Aorta (tissue), 5 donors: Measurements from ENCODE around the gene PSMB8. TPM values are rescaled to one million over a fixed set of nuclear protein-coding genes. Genes with fewer than 3 reads are reported as not detected.

Experiments
- ATAC-seq: fragments of 200-7000 bp; cut with Tn5 transposase; one replicate; pipeline ENCODE4 v1.9.1; 2022; ENCODE audit warnings: moderate library complexity; ENCODE audit not compliant: low FRiP score
- DNase-seq, 2 donors: peaks; one replicate each; pipeline ENCODE4 v3.0.0-alpha.2; 2020
- H3K27ac ChIP-seq, 2 donors: one replicate each; pipeline ENCODE4 v1.5.1; 2013; ENCODE audit warnings: low read length in 2 of 2, mild to moderate bottlenecking in 2 of 2, moderate library complexity in 2 of 2, control low read depth in 1 of 2, inconsistent platforms in 1 of 2, low read depth in 1 of 2
- H3K27me3 ChIP-seq, 2 donors: one replicate each; pipeline ENCODE4 v1.6.1; 2013; ENCODE audit warnings: control low read depth in 1 of 2, low read length in 1 of 2, mild to moderate bottlenecking in 1 of 2, moderate library complexity in 1 of 2; ENCODE audit not compliant: insufficient read depth in 2 of 2, control insufficient read depth in 1 of 2
- H3K36me3 ChIP-seq, 2 donors: one replicate each; pipeline ENCODE4 v1.6.1; 2013; ENCODE audit warnings: control low read depth in 1 of 2, low read length in 1 of 2, mild to moderate bottlenecking in 1 of 2; ENCODE audit not compliant: insufficient read depth in 2 of 2, control insufficient read depth in 1 of 2
- H3K4me1 ChIP-seq, 2 donors: one replicate each; pipeline ENCODE4 v1.6.1; 2013; ENCODE audit warnings: low read length in 2 of 2, control low read depth in 1 of 2, mild to moderate bottlenecking in 1 of 2, moderate library complexity in 1 of 2; ENCODE audit not compliant: insufficient read depth in 2 of 2, control insufficient read depth in 1 of 2
- H3K4me3 ChIP-seq, 2 donors: one replicate each; pipeline ENCODE4 v1.5.1; 2013; ENCODE audit warnings: low read length in 2 of 2, control low read depth in 1 of 2, mild to moderate bottlenecking in 1 of 2
- H3K9me3 ChIP-seq: one replicate; pipeline ENCODE4 v1.6.1; 2013; ENCODE audit warnings: mild to moderate bottlenecking, low read length; ENCODE audit not compliant: control insufficient read depth
- WGBS, 2 donors: extraction: QIAGEN DNeasy Blood & Tissue Kit; methylation state at CpG; one replicate each; pipeline ENCODE4 v1.1.7; 2013; 5-methylcytosine and 5-hydroxymethylcytosine counted together
- intact Hi-C, 2 donors: fragments of 100-400 bp; cut with DNase I; formaldehyde crosslinking; loops; one replicate each; pipeline versions ENCODE4 v1.14.2 to v1.15.0; 2022
- polyA plus RNA-seq, 2 donors: library from polyadenylated mRNA; stranded (reverse); fragments of 200-250 nt; gene quantifications; one replicate each; pipeline ENCODE4 v1.2.3, GENCODE V29; 2013
- total RNA-seq, 2 donors: library from RNA; stranded (reverse); fragmentation: NEBNext Ultra II Directional; extraction: Animal tissue kit (Norgen Biotek cat#: 25700); gene quantifications; one replicate each; pipeline ENCODE4 v1.2.1, GENCODE V29; 2021
- donor health status: healthy with polysubstance abuse.
- donor health status: Bipolar disorder and iron deficiency.
- donor health status: DM: no; HTN: no; CAD: no.
- donor health status: DM: no; HTN: no; CAD: no.
- donor health status: DM: yes; HTN: yes; CAD: no.

Gene PSMB8
- total and polyA plus RNA-seq, 4 donors = 40.8 to 69.7 (median 59.0) TPM

- intact Hi-C loops = loop anchor here in 1 of 2 donors (5.0 kb wide), 1 partner anchor 41 kb away; no protein-coding TSS in a partner anchor
- Histone ChIP-seq H3K36me3 (peaks cover 0 to 2% of the 10 kb centered on the region in 2 donors), H3K4me3 (no peak overlapping the region), H3K27me3 (no peaks in the 10 kb centered on the region), H3K9me3 (no peaks in the 10 kb centered on the region), H3K4me1 (no peaks in the 10 kb centered on the region), H3K27ac (no peak overlapping the region)
- 43 to 52% methylated on average over 2 of the region's 2 CpGs for WGBS, 2 donors
- ATAC-seq (peak; percentile 62), DNase-seq (no peak)
Observed at GRCh38 chr6:32825966-32826365, 17.9 kb downstream of the PSMB8 start.

GRCh38 chr6:32819729-32820128 lies 24.1 kb downstream of the PSMB8 start:
- 66 to 67% methylated on average over 3 of the region's 3 CpGs for WGBS, 2 donors

GRCh38 chr6:32818867-32819266 lies 25.0 kb downstream of the PSMB8 start:
- DNase-seq (no peak), ATAC-seq (no peak)
- H3K27ac ChIP-seq = no peak overlapping the region
- H3K36me3 ChIP-seq = no peaks in the 10 kb centered on the region
- no peak overlapping the region for H3K4me3 ChIP-seq
- intact Hi-C loops = no loop called here
- no peaks in the 10 kb centered on the region for H3K27me3 ChIP-seq
- no peaks in the 10 kb centered on the region for H3K9me3 ChIP-seq
- H3K4me1 ChIP-seq = no peaks in the 10 kb centered on the region
- 71 to 73% methylated on average over 2 of the region's 2 CpGs for WGBS, 2 donors

More at GRCh38 chr6:32819729-32820128, 24.1 kb downstream of the PSMB8 start:
- H3K4me3 ChIP-seq = no peak overlapping the region
- DNase-seq (no peak), ATAC-seq (no peak)
- H3K27ac ChIP-seq = no peak overlapping the region
- no peaks in the 10 kb centered on the region for H3K36me3 ChIP-seq
- H3K9me3 ChIP-seq = no peaks in the 10 kb centered on the region
- intact Hi-C loops = no loop called here
- H3K27me3 ChIP-seq = no peaks in the 10 kb centered on the region
- no peaks in the 10 kb centered on the region for H3K4me1 ChIP-seq

- H3K4me1 ChIP-seq = no peaks in the 10 kb centered on the region
- no peak within 1 kb of the TSS for H3K4me3 ChIP-seq
- 63 to 66% methylated on average over 3 of the region's 3 CpGs for WGBS, 2 donors
- DNase-seq = no peak
- no peak for ATAC-seq
- intact Hi-C loops = no loop called here
- no peaks in the 10 kb centered on the region for H3K27me3 ChIP-seq
- H3K27ac ChIP-seq = no peak within 1 kb of the TSS
- H3K36me3 ChIP-seq = no peaks in the 10 kb centered on the region
- no peaks in the 10 kb centered on the region for H3K9me3 ChIP-seq
Observed at GRCh38 chr6:32816746-32817204, 27.1 kb downstream of the PSMB8 start, which contains the start of gene HLA-DOB. TSS of gene HLA-DOB (minus strand) at chr6:32817002. CDS start at chr6:32816951, 51 bp downstream.

GRCh38 chr6:32815996-32816395 lies 27.9 kb downstream of the PSMB8 start:
- H3K27me3 ChIP-seq = no peaks in the 10 kb centered on the region
- H3K36me3 ChIP-seq = no peaks in the 10 kb centered on the region
- H3K27ac ChIP-seq = no peak overlapping the region
- intact Hi-C loops = no loop called here
- H3K4me1 ChIP-seq = no peaks in the 10 kb centered on the region
- 94 to 97% methylated on average over 2 of the region's 2 CpGs for WGBS, 2 donors
- no peaks in the 10 kb centered on the region for H3K9me3 ChIP-seq
- H3K4me3 ChIP-seq = no peak overlapping the region
- no peak for DNase-seq
- ATAC-seq = no peak

- no peaks in the 10 kb centered on the region for H3K36me3 ChIP-seq
- H3K27me3 ChIP-seq = no peaks in the 10 kb centered on the region
- no peaks in the 10 kb centered on the region for H3K9me3 ChIP-seq
- H3K4me3 ChIP-seq = no peak overlapping the region
- no peaks in the 10 kb centered on the region for H3K4me1 ChIP-seq
- DNase-seq (no peak), ATAC-seq (no peak)
- intact Hi-C loops = no loop called here
- whole genome bisulfite sequencing, 2 donors = 57 to 71% methylated on average over 5 of the region's 5 CpGs
- no peak overlapping the region for H3K27ac ChIP-seq
Observed at GRCh38 chr6:32815115-32815514, 28.7 kb downstream of the PSMB8 start.

- Histone ChIP-seq H3K36me3 (no peaks in the 10 kb centered on the region), H3K9me3 (no peaks in the 10 kb centered on the region), H3K27me3 (no peaks in the 10 kb centered on the region), H3K27ac (no peak overlapping the region), H3K4me1 (no peaks in the 10 kb centered on the region), H3K4me3 (no peak overlapping the region)
- intact Hi-C loops = no loop called here
- DNase-seq (no peak), ATAC-seq (no peak)
- 90 to 92% methylated on average over 2 of the region's 2 CpGs for WGBS, 2 donors
Observed at GRCh38 chr6:32814145-32814544, 29.7 kb downstream of the PSMB8 start.

GRCh38 chr6:32809171-32809570 lies 34.7 kb downstream of the PSMB8 start:
- H3K27me3 ChIP-seq = peaks cover 0 to 3% of the 10 kb centered on the region in 2 donors
- no peak overlapping the region for H3K27ac ChIP-seq
- H3K9me3 ChIP-seq = no peaks in the 10 kb centered on the region
- no peaks in the 10 kb centered on the region for H3K36me3 ChIP-seq
- no peaks in the 10 kb centered on the region for H3K4me1 ChIP-seq
- no peak overlapping the region for H3K4me3 ChIP-seq
- ATAC-seq (no peak), DNase-seq (no peak)
- intact Hi-C loops = no loop called here
- 3 to 39% methylated on average over 1 of the region's 1 CpG for WGBS, 2 donors

GRCh38 chr6:32807020-32807580 lies 36.7 kb downstream of the PSMB8 start:
- 71 to 75% methylated on average over 5 of the region's 5 CpGs for WGBS, 2 donors
- H3K27ac ChIP-seq = no peak overlapping the region
- H3K4me1 ChIP-seq = no peaks in the 10 kb centered on the region
- DNase-seq = no peak
- peaks cover 0 to 3% of the 10 kb centered on the region in 2 donors for H3K27me3 ChIP-seq
- no peaks in the 10 kb centered on the region for H3K9me3 ChIP-seq
- ATAC-seq = no peak
- intact Hi-C loops = no loop called here
- no peaks in the 10 kb centered on the region for H3K36me3 ChIP-seq
- H3K4me3 ChIP-seq = no peak overlapping the region
